ENCODE data around the gene PRRT1.
"Not testable (repeated sequence)": the region's sequence is repeated elsewhere in the genome, so short reads cannot be mapped to it uniquely, and the experiment has no call there.

GRCh38 chr6:32144238-32144637, 7.5 kb downstream of the PRRT1 start:
- TF ChIP-seq CTCF, POLR2A, EP300 (IDR thresholded peaks at IDR 0.05): not testable (repeated sequence)
